GM23338 (cell line): ENCODE measurements around the gene PYCR2.
"Not testable (repeated sequence)": the region's sequence is repeated elsewhere in the genome, so short reads cannot be mapped to it uniquely, and the experiment has no call there.

Source experiments
- CREB1 ChIP-seq: fragments of 250-450 bp; sonication (Bioruptor Pico); IDR thresholded peaks from 2 replicates; pipeline ENCODE4 v1.5.0; 2020; ENCODE audit warnings: low read depth, mild to moderate bottlenecking, moderate library complexity
- CTCF ChIP-seq, 2 experiments: fragments of 200-600 bp in 1 of 2; sonication (generic) in 1 of 2; conservative IDR thresholded peaks; 2 replicates each; pipeline versions ENCODE4 v1.5.1 to v1.6.1; 2016 to 2017; ENCODE audit warnings: antibody characterized with exemption in 2 of 2, low read depth in 2 of 2, mild to moderate bottlenecking in 2 of 2, moderate library complexity in 1 of 2
- EZH2 ChIP-seq: fragments of 200-600 bp; sonication (generic); IDR thresholded peaks from one replicate; pipeline ENCODE4 v1.8.0; 2017; ENCODE audit warnings: antibody characterized with exemption, mild to moderate bottlenecking, low read depth; ENCODE audit not compliant: unreplicated experiment
- EZH2phosphoT487 ChIP-seq: fragments of 200-600 bp; sonication (generic); IDR thresholded peaks from one replicate; pipeline ENCODE4 v1.8.1; 2018; ENCODE audit warnings: antibody characterized with exemption; ENCODE audit not compliant: unreplicated experiment
- JUNB ChIP-seq: IDR thresholded peaks from one replicate; pipeline ENCODE4 v1.6.1; 2016; ENCODE audit warnings: antibody characterized with exemption; ENCODE audit not compliant: unreplicated experiment
- POLR2AphosphoS5 ChIP-seq: IDR thresholded peaks from 2 replicates; pipeline ENCODE4 v1.6.1; 2016; ENCODE audit warnings: antibody characterized with exemption, low read depth
- REST ChIP-seq: IDR thresholded peaks from one replicate; pipeline ENCODE4 v1.6.1; 2018; ENCODE audit warnings: antibody characterized with exemption; ENCODE audit not compliant: unreplicated experiment
- ZNF114 ChIP-seq: fragments of 250-450 bp; sonication (Bioruptor Pico); IDR thresholded peaks from 2 replicates; pipeline ENCODE4 v1.5.0; 2020; ENCODE audit warnings: mild to moderate bottlenecking, moderate library complexity

GRCh38 chr1:225887554-225888288 lies 36.3 kb downstream of the PYCR2 start:
- not testable (repeated sequence) for TF ChIP-seq REST; CTCF (conservative IDR thresholded peaks at IDR 0.05; ENCODE audit: low read depth in 2 of 2); ZNF114 (CRISPR knock-in tag); POLR2AphosphoS5; EZH2; EZH2phosphoT487; JUNB; CREB1
